Kasumi-1 (cell line): Measurements from ENCODE around the gene PLEKHG7.
"Not testable (repeated sequence)": the region's sequence is repeated elsewhere in the genome, so short reads cannot be mapped to it uniquely, and the experiment has no call there.

ENCODE experiments used
- DNase-seq, 2 experiments: peaks; one replicate each; lab custom pipeline; 2025; lab: John Stamatoyannopoulos, UW

PLEKHG7 gene, protein sequence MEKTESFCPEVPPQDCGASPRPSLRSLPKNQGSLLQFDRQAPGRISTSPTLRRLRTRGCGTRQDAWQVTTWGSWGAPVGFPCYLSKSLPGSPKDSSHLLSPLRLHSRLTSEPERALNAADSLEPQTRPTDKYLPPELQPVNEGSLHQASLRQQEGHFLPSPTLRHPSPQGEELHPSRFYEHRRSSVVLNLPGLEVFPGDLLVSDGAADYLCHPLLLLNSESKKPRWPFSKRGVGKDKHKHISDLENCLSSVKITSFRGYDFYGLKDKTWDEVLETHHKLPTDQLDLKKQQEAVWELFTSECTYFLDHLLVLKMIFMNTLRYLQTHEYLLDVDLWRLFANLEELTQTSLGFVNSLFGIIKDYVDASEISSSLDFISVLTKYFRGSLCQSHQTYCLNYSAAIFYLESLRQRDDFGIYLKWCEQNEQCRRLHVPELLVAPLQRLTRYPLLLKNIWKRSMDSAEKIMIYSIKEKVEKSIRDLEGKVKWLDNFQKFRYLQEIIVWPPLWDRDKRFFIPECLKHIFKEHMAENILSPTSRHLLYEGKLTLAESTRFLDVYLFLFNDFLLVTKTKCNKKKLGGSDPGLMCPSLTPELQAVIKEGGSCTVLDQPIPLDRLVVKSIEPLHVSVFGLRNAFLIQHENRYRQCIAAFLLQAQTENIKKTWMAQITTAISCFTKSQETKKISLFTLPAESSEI

DNA sequence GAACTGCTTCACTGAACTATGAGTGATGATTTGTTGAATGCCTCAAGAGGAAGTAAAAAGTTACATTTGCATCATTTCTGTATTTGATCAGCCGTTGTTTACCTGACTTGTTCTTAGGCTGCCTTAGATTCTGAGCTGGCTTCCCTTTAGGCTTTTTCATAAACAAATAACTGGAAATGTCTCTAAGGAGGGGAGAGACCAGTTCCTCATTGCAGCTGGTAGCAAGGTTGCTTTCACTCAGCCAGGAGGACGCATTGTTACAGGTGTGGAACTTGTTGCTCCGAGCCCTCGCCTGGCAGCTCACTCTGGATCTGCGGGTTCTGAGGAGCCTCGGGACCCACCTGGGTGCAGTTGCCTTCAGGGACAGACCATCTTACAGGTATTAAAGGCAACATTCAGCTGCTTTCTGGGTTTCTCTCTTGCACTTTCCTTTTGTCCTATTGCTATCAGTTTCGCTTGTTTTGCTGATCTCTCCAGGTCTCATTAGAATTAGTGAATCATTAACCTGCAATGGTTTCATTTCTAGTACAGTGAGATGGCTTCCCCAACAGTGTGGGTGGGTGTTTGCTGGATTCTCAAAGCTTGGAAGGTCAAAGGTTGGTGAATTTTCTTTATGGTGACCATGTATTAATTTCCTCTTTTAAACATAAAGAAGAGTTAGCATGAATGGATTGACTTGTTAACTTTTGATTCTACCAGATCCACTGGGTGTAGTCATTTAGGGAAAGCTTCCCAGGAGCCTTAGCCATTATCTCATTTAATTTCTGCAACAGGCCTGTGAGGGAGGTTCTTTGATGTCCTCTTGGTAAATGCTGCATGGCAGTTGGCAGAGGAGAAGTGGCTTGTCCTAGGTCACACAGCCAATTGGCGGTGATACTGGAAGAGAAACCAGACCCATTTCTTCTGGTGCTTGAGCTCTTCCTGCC lies at the start of gene PLEKHG7:
TSS of gene PLEKHG7 (plus strand) at position 236 of the 926 bp plus-strand sequence. CDS start 3,643 bp downstream, outside the sequence.
- DNase-seq = no peak

DNA sequence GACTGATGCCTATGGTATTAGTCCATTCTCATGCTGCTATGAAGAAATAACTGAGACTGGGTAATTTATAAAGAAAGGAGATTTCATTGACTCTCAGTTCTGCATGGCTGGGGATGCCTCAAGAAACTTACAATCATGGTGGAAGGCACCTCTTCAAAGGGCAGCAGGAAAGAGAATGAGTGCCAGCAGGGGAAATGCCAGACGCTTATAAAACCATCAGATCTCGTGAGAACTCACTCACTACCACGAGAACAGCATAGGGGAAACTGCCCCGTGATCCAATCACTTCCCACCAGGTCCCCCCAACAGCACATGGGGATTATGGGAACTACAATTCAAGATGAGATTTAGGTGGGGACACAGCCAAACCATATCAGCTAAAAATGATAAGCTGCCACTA lies 48.5 kb upstream of the PLEKHG7 start:
- DNase-seq = not testable (repeated sequence)

DNA sequence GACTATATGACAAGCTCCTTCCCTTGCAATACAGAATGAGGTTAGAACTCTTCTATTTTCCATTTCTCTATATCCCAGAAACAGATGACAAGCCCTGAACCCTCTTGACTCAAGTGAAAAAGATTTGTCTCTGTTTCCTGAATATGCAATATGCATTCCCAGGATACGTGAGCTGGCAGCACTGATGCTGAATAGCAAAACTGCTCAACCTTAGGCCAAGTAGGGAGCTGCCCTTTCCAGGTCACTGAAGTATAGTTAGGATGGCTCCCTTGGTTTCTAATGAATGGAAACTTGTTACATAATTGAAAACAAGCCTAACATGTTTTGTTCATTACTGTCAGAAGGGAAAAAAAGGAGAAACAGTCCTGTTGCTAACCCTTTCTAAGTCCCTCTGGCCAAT lies 47.9 kb upstream of the PLEKHG7 start:
- no peak for DNase-seq

DNA sequence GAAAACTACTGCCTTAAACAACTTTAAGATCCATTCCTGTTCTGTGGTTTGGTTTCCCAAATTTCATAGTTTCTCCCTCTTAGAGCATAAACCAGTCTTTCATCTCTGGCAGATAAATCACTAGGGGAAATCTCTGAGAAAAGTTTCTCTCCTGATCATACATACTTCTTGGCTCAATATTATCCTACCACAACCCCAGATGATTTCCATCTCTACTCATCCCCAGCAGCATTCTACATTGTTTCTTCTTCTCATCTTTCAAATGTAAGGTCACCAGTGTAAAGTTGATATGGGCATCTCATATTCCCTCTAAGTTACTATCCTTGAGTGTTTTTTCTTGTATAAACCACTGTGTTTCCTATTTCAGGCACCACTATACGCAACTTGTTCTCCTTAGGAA lies 45.9 kb upstream of the PLEKHG7 start:
- no peak for DNase-seq

DNA sequence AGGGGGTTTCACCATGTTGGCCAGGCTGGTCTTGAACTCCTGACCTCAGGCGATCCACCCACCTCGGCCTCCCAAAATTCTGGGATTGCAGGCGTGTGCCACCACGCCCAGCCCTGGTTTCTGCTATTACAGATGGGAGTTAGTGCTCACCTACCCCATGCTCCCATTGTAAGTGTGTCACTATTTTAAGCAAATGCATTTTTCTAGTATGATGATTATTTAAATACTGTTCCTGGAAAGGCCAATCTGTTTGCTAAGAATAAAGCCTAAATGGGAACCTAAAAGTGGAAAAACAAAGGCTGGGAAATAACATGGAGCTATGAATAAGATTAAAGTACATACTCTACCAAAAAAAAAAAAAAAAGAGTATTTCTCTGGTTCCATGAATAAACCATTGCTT lies 45.0 kb upstream of the PLEKHG7 start:
- no peak for DNase-seq

DNA sequence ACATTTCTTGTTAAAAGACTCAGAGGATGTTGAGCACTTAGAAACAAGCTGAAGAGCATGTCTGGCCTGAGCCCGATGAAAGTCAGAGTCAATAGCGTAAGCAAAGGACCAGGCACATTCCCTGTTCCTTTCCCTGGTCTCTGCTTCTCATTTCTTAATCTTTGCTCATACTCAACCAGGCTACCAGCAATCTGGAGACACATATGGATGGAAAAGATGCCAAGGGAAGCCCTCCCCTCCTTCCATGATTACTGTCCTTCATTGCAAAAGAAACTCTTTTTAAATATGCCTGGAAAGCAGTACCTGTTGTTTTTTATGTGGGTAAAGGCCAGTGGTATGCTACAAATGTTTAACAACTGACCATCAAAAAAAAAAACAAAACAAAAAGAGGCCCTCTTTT lies 44.2 kb upstream of the PLEKHG7 start:
- no peak for DNase-seq

DNA sequence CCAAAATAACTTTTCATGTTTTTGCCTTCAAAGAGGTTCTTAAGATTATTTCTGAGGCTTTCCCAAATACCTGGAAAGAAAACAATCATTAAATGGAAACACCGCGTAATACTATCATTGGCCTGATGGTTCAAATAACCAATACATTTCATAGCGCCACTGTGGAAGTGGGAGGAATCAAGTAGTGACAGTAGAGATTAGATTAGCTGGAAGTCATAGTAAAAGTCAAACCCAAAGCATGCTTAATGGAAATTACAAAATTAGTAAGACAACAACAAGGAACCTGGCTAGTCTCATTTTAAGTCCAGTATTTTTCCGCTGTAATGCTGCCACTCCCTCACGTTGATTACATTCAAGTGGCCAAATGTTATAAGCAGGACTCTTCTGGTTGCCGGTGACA lies 41.5 kb upstream of the PLEKHG7 start:
- DNase-seq = no peak

DNA sequence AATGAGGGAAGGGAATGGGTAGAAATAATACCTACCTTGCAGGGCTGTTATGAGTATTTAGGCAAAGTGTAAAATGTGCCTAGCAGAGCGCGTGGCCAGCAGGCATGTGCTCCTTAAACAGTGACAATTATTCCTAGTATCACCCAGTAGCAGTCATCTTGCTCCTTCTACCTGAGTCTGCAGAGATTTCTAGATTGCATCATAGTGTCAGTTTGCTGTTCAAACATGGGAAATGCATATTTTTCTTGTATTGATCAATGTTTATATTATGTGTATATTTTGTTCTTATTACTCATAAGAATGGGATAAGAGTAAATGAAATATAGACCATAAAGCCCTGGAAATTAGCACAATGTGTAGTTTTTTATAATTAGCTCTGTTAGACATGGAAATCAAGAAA lies 37.3 kb upstream of the PLEKHG7 start:
- no peak for DNase-seq

DNA sequence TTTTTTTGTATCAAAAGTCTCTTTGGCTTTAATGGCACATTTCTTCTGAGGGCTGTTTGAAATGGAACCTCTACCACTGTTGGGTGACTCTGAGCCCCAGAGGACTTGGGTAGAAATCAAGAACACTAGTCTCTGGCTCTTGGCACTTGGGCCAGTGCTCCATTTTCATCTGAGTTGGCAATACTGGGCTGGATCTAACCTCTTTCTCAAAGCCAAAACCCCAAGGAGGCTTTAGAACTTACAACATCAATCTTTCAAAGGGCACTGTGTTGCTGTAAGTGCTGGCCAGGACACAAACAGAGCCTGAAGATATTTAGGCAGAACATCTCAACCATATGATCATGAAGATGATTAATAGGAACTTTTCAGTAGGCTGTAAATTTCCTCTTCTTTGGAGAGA lies 34.0 kb upstream of the PLEKHG7 start:
- DNase-seq = no peak

DNA sequence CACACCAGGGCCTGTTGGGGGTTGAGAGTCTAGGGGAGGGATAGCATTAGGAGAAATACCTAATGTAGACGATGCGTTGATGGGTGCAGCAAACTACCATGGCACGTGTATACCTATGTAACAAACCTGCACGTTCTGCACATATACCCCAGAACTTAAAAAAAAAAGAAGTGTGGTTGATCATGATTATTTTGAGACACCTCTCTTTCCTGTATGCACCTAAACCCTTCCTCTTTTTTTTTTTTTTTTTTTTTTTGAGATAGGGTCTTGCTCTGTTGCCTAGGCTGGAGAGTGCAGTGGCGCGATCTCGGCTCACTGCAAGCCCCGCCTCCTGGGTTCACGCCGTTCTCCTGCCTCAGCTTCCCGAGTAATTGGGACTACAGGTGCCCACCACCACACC lies 31.3 kb upstream of the PLEKHG7 start:
- DNase-seq = not testable (repeated sequence)

DNA sequence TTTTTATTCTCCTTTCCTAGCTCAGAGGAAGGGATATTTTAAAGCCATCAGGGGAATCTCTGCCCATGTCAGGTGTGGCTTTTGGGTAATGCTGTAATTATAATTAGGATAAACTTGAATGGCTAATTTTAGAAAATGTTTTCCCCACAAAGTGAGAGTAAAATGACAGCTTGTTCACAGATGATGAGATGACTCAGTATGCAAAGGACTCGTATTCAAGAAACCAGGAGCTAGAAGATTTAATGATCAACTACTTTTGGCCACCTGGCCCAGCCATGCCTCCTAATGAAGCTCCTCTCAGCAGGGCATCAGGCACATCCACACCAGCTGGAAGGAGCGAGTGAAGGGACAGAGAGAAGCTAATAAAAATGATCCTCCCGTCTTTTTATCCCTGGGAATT lies 29.0 kb upstream of the PLEKHG7 start:
- no peak for DNase-seq

DNA sequence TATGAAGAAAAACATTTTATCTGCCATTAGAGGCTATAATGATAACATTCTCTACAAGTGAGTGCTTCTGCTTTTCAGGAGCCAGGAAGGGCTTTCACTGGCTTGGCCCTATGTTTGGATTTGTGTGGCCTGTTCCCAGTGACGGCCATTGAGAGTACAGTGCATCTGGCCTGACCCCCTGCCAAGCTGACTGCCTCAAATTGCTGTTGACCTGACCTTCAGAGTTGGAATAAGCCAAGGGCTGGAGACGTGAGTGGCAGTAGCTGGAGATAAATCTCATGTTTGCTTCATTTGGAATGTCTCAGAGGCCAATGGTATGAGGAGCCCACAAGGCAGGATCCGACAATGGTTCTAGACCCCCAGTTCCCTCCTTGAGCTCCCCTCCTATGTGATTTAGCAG lies 28.3 kb upstream of the PLEKHG7 start:
- DNase-seq = no peak

DNA sequence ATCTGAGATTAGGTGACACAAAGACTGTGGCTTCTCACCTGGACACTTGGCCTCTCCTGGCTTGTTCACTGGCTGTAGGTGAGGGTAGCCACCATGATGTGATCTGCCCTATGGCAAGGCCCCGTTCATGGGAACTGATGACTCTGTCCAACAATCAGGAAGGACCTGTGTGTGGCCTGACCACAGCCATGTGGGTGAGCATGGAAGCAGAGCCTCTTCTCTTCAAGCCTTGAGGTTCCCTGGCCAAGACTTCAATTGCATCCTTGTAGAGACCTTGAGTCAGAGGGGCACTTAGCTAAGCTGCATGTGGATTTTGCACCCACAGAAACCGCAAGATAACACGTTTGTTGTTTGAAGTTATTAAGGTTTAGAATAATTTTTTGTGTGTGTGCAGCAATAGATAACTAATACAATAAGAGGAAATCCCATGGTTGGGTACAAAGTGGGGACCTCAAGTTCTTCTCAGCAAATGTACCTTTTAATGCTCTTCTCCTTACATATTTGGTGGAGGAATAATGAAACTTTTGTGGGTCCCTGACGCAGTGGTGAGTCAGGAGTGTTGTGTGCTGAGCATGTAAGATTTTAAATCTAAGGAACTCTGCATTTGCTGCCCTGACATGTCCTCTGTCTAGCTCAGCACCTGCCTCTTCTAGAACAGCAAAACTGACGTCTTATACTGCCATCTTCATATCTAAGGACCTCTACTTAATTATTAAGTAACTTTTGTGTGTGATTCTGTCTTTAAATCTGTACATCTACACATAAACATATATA lies 27.5 kb upstream of the PLEKHG7 start:
- DNase-seq = no peak

DNA sequence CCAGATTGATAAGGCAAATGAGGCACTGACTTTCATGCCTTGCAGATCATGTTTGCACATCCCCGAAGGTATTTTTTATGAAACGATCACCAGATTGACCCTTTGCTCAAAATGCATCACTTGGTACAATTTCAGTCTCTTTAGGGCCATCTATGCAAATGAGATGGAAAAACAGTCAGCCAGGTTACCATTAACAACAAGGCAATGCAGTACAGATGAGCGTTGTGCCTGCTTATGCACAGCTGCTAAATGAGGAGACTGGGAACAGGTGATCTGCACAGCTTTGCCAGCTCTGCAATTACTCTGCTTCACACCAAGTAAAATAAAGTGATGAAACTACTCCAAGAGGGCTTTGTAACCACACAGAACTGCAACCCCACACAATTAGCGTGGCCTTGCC lies 26.1 kb upstream of the PLEKHG7 start:
- DNase-seq = no peak

DNA sequence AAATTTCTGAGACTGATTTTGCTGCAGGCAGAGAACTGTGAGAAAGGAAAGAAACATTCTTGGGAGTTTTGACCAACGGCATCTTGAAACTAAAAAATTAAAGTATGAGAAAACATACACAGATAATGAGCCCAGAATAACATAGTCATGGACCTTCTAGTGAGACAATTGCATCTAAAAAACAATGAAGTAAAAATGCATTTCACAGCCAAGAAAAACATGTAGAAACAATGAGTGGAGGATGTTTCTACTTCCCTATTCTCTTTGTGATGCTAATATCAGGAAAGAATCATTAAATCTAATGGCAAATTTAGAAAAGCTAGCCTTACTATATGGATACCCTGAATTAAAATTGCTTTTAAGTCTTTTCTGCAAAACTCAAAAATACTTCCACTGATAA lies 12.2 kb upstream of the PLEKHG7 start:
- no peak for DNase-seq

DNA sequence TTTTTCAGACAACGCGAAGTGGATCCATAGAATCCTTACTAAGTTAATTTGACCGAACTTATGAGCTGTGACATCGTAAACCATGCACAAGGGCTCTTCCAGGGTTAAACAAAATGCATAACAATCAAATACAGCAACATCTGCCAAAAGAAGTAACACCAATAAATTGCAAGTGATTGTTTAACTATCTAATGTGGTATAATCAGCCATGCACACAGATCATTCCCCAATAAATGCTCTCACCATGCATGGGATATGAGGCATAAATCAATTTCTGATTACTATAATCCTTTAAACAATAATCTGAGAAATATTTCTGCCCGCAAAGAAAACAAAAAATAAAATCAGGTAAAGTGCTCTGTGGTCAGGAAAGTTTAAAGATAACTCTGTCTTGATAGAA lies 7.7 kb upstream of the PLEKHG7 start:
- no peak for DNase-seq

DNA sequence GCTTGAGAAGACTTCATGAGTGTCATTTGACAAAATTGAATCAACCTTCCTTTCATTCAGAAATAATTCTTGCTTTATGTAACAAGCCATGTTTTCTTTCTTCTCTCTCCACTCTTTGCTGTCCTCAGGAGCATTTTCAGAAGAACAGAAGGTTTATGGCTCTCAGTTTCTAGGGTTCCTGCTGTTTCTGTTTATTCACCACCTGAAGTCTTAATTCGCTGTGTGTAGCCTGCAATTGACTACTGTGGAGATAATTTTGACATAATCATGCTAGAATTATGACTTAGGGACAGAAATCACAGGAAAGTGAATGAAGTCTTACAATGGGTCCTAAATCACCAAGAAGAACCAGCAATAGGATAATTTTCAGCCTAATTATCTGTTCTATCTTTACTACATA lies 7.2 kb upstream of the PLEKHG7 start:
- DNase-seq = no peak

DNA sequence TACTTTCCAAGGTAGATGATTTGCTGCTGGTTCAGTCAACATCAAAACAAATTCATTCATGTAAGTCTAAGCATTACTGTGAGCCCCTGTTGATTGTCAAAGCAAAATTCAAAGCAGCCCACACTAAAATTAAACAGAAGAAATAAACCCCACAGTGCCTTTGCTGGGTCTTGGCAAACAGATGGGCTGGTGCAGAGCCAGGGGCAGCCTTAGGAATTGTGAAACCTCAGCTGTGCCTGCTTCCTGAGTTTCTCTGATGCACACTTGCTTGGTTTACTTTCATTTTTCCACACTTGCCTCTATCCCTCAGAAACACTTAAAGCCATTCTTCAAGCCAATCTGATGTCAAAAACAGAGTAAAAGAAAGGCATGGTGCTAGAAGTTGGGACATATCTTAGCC lies 6.6 kb upstream of the PLEKHG7 start:
- DNase-seq = peak; percentile 50 to 62

DNA sequence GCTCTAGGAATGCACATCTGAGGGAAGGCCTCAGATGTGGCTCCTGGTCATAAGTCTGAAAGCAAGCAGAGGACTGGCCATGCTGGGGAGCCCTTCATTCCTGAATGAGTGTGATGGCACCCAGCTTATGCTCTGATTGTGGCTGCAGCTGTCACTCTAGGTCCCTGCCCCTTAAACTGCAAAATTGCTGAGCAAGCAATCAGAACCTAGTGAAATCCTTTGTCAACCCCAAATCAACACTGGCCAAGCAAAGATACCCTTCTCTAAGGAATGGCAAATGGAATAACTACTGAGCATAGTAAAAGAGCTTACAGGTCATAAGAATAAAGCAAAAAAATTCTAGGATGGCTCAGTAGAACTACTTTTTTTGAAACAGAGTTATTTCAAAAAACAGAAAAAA lies 4.3 kb upstream of the PLEKHG7 start:
- DNase-seq = no peak

DNA sequence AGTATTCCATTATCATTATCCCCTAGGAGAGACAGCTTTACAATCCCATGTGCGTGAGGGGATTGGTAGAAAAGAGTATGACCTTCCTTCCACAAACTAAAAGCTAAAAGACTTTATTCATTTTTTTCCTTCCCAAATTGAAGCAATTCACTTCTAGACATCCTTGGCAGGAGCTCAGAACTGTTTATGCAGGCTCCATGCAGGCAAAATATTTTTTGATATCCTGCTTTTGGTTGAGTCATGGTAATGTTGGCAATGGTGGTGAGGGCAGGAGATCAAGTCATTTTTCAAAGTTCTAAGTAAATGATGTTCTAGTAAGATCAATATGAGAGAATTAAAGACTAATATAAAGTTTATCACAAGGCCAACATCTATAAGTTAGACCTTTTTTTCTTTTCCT lies 1.3 kb upstream of the PLEKHG7 start:
- no peak for DNase-seq

DNA sequence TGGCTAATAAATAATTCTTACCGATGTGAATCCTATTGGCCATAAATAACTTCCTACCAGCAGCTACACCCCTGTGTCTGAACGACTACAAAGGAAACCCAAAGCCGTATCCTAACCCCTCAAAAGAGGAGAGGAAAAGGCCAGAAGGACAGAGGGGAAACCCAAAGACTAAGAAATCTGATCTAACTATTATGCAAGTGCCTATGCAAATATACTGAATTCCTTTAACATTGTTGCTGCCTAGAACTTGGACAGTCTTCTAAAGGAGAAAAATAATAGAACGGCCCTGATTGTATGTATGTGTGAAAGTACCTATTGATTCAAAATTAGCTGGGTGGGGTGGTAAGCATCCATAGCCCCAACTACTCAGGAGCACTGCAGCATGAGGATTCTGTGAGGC lies 997 bp downstream of the PLEKHG7 start:
- DNase-seq = no peak

DNA sequence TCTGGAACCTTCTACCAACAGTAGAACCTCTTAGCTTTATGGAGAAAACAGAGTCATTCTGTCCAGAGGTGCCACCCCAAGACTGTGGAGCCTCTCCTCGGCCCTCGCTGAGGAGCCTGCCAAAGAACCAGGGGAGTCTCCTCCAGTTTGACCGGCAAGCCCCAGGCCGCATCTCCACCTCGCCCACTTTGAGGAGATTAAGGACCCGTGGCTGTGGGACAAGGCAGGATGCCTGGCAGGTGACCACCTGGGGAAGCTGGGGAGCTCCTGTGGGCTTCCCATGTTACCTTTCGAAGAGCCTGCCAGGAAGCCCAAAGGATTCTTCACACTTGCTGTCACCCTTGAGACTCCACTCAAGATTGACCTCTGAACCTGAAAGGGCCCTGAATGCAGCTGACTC lies 3.8 kb downstream of the PLEKHG7 start:
- DNase-seq = no peak
